HepG2 (cell line): ENCODE measurements around the gene OR2B2. TPM values are rescaled to one million over a fixed set of nuclear protein-coding genes. Genes with fewer than 3 reads are reported as not detected.
A peak's percentile ranks its signal among the peaks of the same experiment; 100 is the strongest.

ENCODE experiments used
- ATF6 ChIP-seq: sonication (generic); formaldehyde crosslinking; conservative IDR thresholded peaks from 2 replicates; pipeline ENCODE4 v1.4.0; 2020; ENCODE audit warnings: missing genetic modification reagents
- BRCA1 ChIP-seq: sonication (generic); formaldehyde crosslinking; IDR thresholded peaks from 2 replicates; pipeline ENCODE4 v1.4.0; 2020; ENCODE audit warnings: missing genetic modification reagents
- CBX1 ChIP-seq: IDR thresholded peaks from one replicate; pipeline ENCODE4 v1.6.1; 2016; ENCODE audit warnings: antibody characterized with exemption, low read depth
- CENPX ChIP-seq: sonication (generic); formaldehyde crosslinking; IDR thresholded peaks from 2 replicates; pipeline ENCODE4 v1.9.0; 2021; ENCODE audit warnings: mild to moderate bottlenecking, missing genetic modification reagents, moderate library complexity
- HOXA9 ChIP-seq: sonication (generic); formaldehyde crosslinking; IDR thresholded peaks from 2 replicates; pipeline ENCODE4 v1.8.1; 2022; ENCODE audit warnings: missing genetic modification reagents, mild to moderate bottlenecking, moderate library complexity, borderline replicate concordance
- POGK ChIP-seq: sonication (generic); formaldehyde crosslinking; conservative IDR thresholded peaks from 2 replicates; pipeline ENCODE4 v1.8.0; 2022; ENCODE audit warnings: mild to moderate bottlenecking, moderate library complexity, missing genetic modification reagents
- SIN3A ChIP-seq: IDR thresholded peaks from 2 replicates; pipeline ENCODE4 v1.6.1; 2011; ENCODE audit warnings: low read depth, mild to moderate bottlenecking, control low read depth, low read length, borderline replicate concordance
- SP5 ChIP-seq: IDR thresholded peaks from 2 replicates; pipeline ENCODE4 v1.6.1; 2016; ENCODE audit warnings: low read depth, borderline replicate concordance
- ZHX2 ChIP-seq, 2 experiments: sonication (generic) in 1 of 2; formaldehyde crosslinking in 1 of 2; IDR thresholded peaks; 2 replicates each; pipeline versions ENCODE4 v1.6.1 to v1.9.0; 2014 to 2022; ENCODE audit warnings: antibody characterized with exemption in 1 of 2, borderline replicate concordance in 1 of 2, inconsistent platforms in 1 of 2, low read depth in 1 of 2, missing genetic modification reagents in 1 of 2
- ZNF329 ChIP-seq: sonication (generic); formaldehyde crosslinking; IDR thresholded peaks from 2 replicates; pipeline ENCODE4 v1.9.0; 2021; ENCODE audit warnings: low read depth, mild to moderate bottlenecking, missing genetic modification reagents
- ZNF547 ChIP-seq: sonication (generic); formaldehyde crosslinking; IDR thresholded peaks from 2 replicates; pipeline ENCODE4 v1.5.1; 2020; ENCODE audit warnings: mild to moderate bottlenecking, missing genetic modification reagents
- polyA plus RNA-seq, 8 experiments: library from polyadenylated mRNA; depleted of rRNA in 3 of 8; stranded (reverse) in 7 of 8; unstranded in 1 of 8; fragments of >200 nt; fragmentation: Illumina TruSeq in 4 of 8; extraction: Trizol in 4 of 8; gene quantifications; 2 replicates each; pipeline versions ENCODE4 v1.2.1 to v1.2.3, GENCODE V29; 2011 to 2016; ENCODE audit warnings: low read depth in 4 of 8, missing spikeins in 1 of 8, mixed read lengths in 1 of 8; ENCODE audit not compliant: insufficient read depth in 1 of 8
- total RNA-seq, 5 experiments: library from RNA; depleted of rRNA; stranded (reverse); fragments of >200 nt; fragmentation: Illumina TruSeq; extraction: Trizol; gene quantifications; 2 replicates each; pipeline ENCODE4 v1.2.3, GENCODE V29; 2016; ENCODE audit warnings: low read depth in 1 of 5
- TF ChIP-seq, protein P1 (sequence below): IDR thresholded peaks from 2 replicates; pipeline ENCODE4 v1.6.1; 2016
- TF ChIP-seq, protein P2 (sequence below): sonication (generic); formaldehyde crosslinking; IDR thresholded peaks from 2 replicates; pipeline ENCODE4 v1.5.0; 2020; ENCODE audit warnings: missing genetic modification reagents, mild to moderate bottlenecking, borderline replicate concordance

OR2B2 gene
- total and polyA plus RNA-seq, 2 of the 13 experiments (the other 11 are each of a cell fraction or from before 2014, with no cell fraction given): not detected

- TF ChIP-seq ZNF329 (CRISPR knock-in tag) (0 out of 2 replicates have a peak, but pooled peaks have one; percentile 40), SIN3A (0 out of 2 replicates have a peak, but pooled peaks have one; percentile 8), ZHX2 (IDR thresholded peaks at IDR 0.05; ENCODE audit: low read depth) (no peak), ZHX2 (CRISPR knock-in tag; IDR thresholded peaks at IDR 0.05; ENCODE audit: borderline replicate concordance) (no peak), BRCA1 (CRISPR knock-in tag) (no peak), CENPX (no peak), HOXA9 (CRISPR knock-in tag) (no peak), ATF6 (no peak), SP5 (CRISPR knock-in tag) (no peak), POGK (CRISPR knock-in tag) (0 out of 2 replicates have a peak, but pooled peaks have one; percentile 45), CBX1 (no peak), ZNF547 (CRISPR knock-in tag) (no peak)
- TF ChIP-seq, protein P1, sequence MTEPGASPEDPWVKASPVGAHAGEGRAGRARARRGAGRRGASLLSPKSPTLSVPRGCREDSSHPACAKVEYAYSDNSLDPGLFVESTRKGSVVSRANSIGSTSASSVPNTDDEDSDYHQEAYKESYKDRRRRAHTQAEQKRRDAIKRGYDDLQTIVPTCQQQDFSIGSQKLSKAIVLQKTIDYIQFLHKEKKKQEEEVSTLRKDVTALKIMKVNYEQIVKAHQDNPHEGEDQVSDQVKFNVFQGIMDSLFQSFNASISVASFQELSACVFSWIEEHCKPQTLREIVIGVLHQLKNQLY (CRISPR knock-in tag): no peak
- TF ChIP-seq, protein P2, sequence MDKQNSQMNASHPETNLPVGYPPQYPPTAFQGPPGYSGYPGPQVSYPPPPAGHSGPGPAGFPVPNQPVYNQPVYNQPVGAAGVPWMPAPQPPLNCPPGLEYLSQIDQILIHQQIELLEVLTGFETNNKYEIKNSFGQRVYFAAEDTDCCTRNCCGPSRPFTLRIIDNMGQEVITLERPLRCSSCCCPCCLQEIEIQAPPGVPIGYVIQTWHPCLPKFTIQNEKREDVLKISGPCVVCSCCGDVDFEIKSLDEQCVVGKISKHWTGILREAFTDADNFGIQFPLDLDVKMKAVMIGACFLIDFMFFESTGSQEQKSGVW: no peak
Measured at GRCh38 chr6:27864906-27865849, 47.0 kb downstream of the OR2B2 start (continued).
